Measurements from ENCODE around the gene KRTAP4-3.
"Not testable (repeated sequence)": the region's sequence is repeated elsewhere in the genome, so short reads cannot be mapped to it uniquely, and the experiment has no call there.

Gene KRTAP4-3

GRCh38 chr17:41168121-41168520 is at the start of gene KRTAP4-3:
Gene KRTAP4-3, minus strand, starts transcription at chr17:41168221. Its CDS starts 49 bp downstream, at chr17:41168172.
- no peak for DNase-seq (ENCODE audit: low read depth in 1 of 2, low spot score in 1 of 2)

GRCh38 chr17:41215681-41216080 is 47.7 kb upstream of the KRTAP4-3 start:
- DNase-seq (ENCODE audit: low read depth in 1 of 2, low spot score in 1 of 2): no peak

- no peak for DNase-seq (ENCODE audit: low read depth in 1 of 2, low spot score in 1 of 2)
Measured at GRCh38 chr17:41212524-41213169, 44.6 kb upstream of the KRTAP4-3 start.

GRCh38 chr17:41211845-41212466 is 43.9 kb upstream of the KRTAP4-3 start:
- DNase-seq (ENCODE audit: low read depth in 1 of 2, low spot score in 1 of 2): no peak

- DNase-seq (ENCODE audit: low read depth in 1 of 2, low spot score in 1 of 2): no peak
Measured at GRCh38 chr17:41199421-41200078, 31.5 kb upstream of the KRTAP4-3 start.

GRCh38 chr17:41196068-41196467 is 28.0 kb upstream of the KRTAP4-3 start:
- no peak for DNase-seq (ENCODE audit: low read depth in 1 of 2, low spot score in 1 of 2)

- no peak for DNase-seq (ENCODE audit: low read depth in 1 of 2, low spot score in 1 of 2)
Measured at GRCh38 chr17:41190328-41190727, 22.3 kb upstream of the KRTAP4-3 start.

GRCh38 chr17:41189837-41190318 is 21.9 kb upstream of the KRTAP4-3 start, which contains the start of gene KRTAP9-1:
Gene KRTAP9-1, plus strand, starts transcription at chr17:41189887. Its CDS starts 0 bp downstream, at chr17:41189887.
- DNase-seq (ENCODE audit: low read depth in 1 of 2, low spot score in 1 of 2): not testable (repeated sequence)

GRCh38 chr17:41186872-41187271 is 18.9 kb upstream of the KRTAP4-3 start:
- DNase-seq (ENCODE audit: low read depth in 1 of 2, low spot score in 1 of 2): no peak

- no peak for DNase-seq (ENCODE audit: low read depth in 1 of 2, low spot score in 1 of 2)
Measured at GRCh38 chr17:41185001-41185400, 17.0 kb upstream of the KRTAP4-3 start.

GRCh38 chr17:41184480-41184961 is 16.5 kb upstream of the KRTAP4-3 start, which contains the start of gene KRTAP4-1:
Gene KRTAP4-1, minus strand, starts transcription at chr17:41184911. Its CDS starts 57 bp downstream, at chr17:41184854.
- DNase-seq (ENCODE audit: low read depth in 1 of 2, low spot score in 1 of 2): no peak

GRCh38 chr17:41178843-41179616 is 11.0 kb upstream of the KRTAP4-3 start:
- no peak for DNase-seq (ENCODE audit: low read depth in 1 of 2, low spot score in 1 of 2)

- DNase-seq (ENCODE audit: low read depth in 1 of 2, low spot score in 1 of 2): no peak
Measured at GRCh38 chr17:41178341-41178740, 10.3 kb upstream of the KRTAP4-3 start.

GRCh38 chr17:41177727-41178271 is 9.8 kb upstream of the KRTAP4-3 start, which contains the start of gene KRTAP4-2:
Gene KRTAP4-2, minus strand, starts transcription at chr17:41178221. Its CDS starts 57 bp downstream, at chr17:41178164.
- no peak for DNase-seq (ENCODE audit: low read depth in 1 of 2, low spot score in 1 of 2)

GRCh38 chr17:41176744-41177387 is 8.8 kb upstream of the KRTAP4-3 start:
- no peak for DNase-seq (ENCODE audit: low read depth in 1 of 2, low spot score in 1 of 2)

- no peak for DNase-seq (ENCODE audit: low read depth in 1 of 2, low spot score in 1 of 2)
Measured at GRCh38 chr17:41171886-41172285, 3.9 kb upstream of the KRTAP4-3 start.

GRCh38 chr17:41167561-41167960 is 460 bp downstream of the KRTAP4-3 start:
- no peak for DNase-seq (ENCODE audit: low read depth in 1 of 2, low spot score in 1 of 2)

GRCh38 chr17:41163828-41164227 is 4.2 kb downstream of the KRTAP4-3 start:
- no peak for DNase-seq (ENCODE audit: low read depth in 1 of 2, low spot score in 1 of 2)

- no peak for DNase-seq (ENCODE audit: low read depth in 1 of 2, low spot score in 1 of 2)
Measured at GRCh38 chr17:41160648-41161047, 7.4 kb downstream of the KRTAP4-3 start, which contains the start of gene KRTAP4-4. Gene KRTAP4-4, minus strand, starts transcription at chr17:41160748. Its CDS starts 57 bp downstream, at chr17:41160691.

- not testable (repeated sequence) for DNase-seq (ENCODE audit: low read depth in 1 of 2, low spot score in 1 of 2)
Measured at GRCh38 chr17:41160190-41160589, 7.8 kb downstream of the KRTAP4-3 start.

Data from activated T-helper 1 cell treated with anti-CD3 and anti-CD28 coated beads, Interleukin-2, amount 50 U/mL, for 16 hours (primary cell).